HG03442 (cell line): ENCODE data around the gene DDX20.

Experiments
- ATAC-seq: cut with Tn5 transposase; IDR thresholded peaks from one replicate; pipeline ENCODE4 v1.9.1; 2021; ENCODE audit warnings: mild to moderate bottlenecking, moderate library complexity; ENCODE audit not compliant: unreplicated experiment

Gene DDX20

GRCh38 chr1:111746614-111746999 lies 9.1 kb upstream of the DDX20 start:
- ATAC-seq, result no peak

DNA sequence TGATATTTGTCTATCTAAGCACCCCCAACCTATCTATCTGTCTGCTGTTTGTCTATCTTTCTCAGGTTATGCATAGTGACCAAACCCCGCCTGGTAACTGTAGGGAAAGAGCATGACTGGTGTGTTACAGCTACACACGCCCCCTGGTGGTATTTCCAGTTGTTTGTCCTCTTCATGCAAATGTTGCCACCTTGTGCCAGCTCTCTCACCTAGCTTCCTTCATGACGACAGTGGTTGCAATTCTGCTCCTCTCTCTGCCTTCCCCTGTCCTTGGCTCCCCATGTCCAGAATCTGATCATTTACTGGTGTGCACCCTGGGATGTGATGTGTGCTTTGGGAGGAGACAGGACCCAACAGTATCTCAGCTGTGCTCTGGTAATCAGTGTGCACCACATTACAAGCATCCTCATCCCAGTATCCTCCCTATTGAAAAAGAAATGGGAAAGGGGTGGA lies 8.4 kb upstream of the DDX20 start:
- no peak for ATAC-seq

DNA sequence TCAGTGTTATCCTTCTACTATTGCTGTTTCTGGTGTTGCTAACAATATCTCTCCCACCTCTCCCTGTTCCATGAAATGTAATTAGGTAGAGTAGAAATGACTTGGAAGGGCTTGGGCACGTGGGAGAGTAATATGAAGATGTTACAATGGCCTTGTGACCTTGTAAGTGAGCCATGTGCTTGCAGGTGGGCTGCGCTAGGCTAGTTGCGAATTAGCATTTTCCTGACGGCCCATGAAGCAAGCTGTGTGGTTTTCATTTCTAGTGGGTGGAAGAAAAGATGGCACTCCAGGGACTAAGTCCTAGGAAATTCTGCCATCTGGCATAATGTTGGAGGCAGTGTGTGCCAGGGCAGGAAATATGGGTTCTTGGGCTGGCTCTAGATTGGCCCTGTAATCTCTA lies 7.8 kb upstream of the DDX20 start:
- no peak for ATAC-seq

GRCh38 chr1:111749628-111750027 lies 6.1 kb upstream of the DDX20 start:
- ATAC-seq, result no peak

- no peak for ATAC-seq
Observed at GRCh38 chr1:111750856-111751255, 4.8 kb upstream of the DDX20 start.

GRCh38 chr1:111751906-111752575 lies 3.7 kb upstream of the DDX20 start:
- no peak for ATAC-seq

GRCh38 chr1:111754984-111755330 lies 744 bp upstream of the DDX20 start:
- ATAC-seq, result no peak

GRCh38 chr1:111756124-111756513 lies 418 bp downstream of the DDX20 start:
- ATAC-seq, result peak; percentile 10

DNA sequence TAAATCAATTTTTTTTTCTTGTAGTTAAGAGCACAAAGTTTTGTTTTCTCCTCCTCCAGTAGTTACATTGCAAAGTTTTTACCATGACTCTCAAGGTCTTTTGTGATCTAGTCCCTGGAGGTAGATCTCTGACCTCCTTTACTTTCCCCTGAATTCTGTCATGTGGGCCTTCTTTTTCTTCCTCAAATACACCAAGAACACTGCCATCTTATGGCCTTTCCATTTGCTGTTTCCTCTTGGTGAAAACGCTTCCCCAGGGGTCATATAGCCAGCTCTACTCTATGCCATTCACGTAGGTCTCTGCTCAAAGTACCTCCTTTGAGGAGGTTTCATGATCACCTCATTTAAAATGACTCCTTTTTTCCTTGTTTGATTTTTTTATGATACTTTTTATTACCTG lies 2.7 kb downstream of the DDX20 start:
- ATAC-seq, result no peak

- no peak for ATAC-seq
Observed at GRCh38 chr1:111761717-111762116, 6.0 kb downstream of the DDX20 start.

DNA sequence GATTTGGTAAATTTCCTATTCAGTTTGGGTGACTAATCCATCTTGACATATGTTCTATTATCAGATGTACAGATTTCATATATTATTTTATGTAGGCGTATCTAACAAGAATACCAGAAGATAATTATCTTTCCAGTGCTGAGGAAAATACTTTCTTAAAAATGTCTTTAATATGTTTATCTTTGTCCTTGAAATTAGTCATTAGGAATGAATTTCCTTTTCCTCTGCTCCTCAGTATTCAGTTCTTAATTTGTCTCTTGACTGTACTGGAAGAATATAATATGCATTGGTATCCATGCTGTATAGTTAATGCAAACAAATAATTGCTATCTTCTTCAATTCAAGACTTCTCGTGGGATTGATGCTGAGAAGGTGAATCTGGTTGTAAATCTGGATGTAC lies 6.6 kb downstream of the DDX20 start:
- no peak for ATAC-seq

DNA sequence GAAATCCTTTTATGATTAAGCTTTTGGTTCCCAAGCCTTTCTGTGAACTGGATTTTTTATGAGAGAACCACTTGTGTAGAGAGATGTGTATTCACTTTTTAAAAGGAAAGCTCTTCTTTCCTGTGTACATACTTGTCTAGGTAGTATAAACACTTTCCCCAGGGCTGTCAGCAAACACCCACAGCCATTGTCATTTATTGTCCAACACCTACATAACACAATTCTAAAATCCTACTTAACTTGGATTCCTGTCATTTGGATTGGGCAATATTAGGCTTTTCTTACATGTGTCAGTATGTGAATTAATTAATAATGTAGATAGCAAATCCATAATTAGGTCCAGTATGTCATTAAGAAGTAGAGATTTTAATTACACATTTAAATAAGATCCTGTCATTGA lies 12.3 kb downstream of the DDX20 start:
- ATAC-seq, result no peak

GRCh38 chr1:111768625-111769024 lies 12.9 kb downstream of the DDX20 start:
- no peak for ATAC-seq

- no peak for ATAC-seq
Observed at GRCh38 chr1:111769517-111770146, 13.9 kb downstream of the DDX20 start.

DNA sequence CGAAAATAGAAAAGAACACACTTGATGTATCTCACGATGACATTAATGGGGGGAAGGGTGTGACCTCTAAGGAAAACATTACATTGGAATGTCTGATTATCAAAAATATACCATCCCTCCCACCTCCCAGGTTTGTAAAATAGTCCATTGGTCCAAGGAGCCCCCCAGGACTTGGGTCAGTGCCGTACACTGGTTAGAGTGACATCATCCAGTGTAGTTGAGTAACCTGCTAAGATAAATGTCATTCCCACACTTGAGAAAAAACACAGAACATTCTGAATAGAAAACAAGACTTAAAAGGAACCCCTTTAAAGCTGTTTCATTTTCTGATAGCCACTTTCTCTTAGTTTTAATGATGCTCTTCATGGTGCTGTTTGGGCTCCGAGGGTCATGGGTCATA lies 15.2 kb downstream of the DDX20 start:
- no peak for ATAC-seq

GRCh38 chr1:111775966-111776365 lies 20.3 kb downstream of the DDX20 start:
- ATAC-seq, result no peak

DNA sequence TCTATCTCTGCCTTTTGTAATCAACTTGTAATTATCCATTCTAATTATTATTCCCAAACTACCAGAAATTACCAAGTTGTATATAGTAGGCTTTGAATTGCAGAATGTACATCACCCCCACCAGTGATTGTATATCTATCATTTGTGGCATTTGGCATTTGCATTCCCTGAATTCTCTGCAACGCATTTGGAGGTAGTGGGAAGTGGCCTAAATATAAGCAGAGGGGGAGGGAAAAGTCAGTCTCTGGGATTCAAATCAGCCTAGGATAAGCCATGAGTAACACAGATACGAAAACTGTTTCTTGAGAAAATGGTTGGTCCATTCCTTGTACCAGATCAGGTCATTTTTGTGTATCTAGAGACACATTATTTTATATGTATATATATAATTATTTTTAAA lies 20.7 kb downstream of the DDX20 start:
- no peak for ATAC-seq

DNA sequence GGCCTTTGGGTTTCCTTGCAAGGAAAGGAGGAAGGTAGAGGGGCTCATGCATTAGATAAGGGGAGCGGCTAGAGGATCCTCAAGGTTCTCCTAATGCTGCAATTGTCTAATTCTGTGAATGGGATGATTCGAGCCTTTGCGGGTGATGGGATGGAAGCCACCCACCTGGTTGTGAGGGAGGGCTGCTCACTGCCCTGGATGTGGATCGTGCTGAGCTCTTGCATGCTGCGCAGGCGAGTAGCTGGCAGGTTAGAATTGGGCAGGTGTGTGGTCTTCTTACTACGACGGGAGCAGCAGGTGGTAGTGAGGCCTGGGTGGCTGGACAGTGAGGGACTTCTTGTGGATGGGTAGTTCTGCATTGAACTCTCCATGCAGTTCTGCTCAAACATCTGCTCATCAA lies 21.2 kb downstream of the DDX20 start:
- no peak for ATAC-seq

- no peak for ATAC-seq
Observed at GRCh38 chr1:111777301-111777700, 21.6 kb downstream of the DDX20 start.

GRCh38 chr1:111778066-111778465 lies 22.4 kb downstream of the DDX20 start:
- ATAC-seq, result no peak

DNA sequence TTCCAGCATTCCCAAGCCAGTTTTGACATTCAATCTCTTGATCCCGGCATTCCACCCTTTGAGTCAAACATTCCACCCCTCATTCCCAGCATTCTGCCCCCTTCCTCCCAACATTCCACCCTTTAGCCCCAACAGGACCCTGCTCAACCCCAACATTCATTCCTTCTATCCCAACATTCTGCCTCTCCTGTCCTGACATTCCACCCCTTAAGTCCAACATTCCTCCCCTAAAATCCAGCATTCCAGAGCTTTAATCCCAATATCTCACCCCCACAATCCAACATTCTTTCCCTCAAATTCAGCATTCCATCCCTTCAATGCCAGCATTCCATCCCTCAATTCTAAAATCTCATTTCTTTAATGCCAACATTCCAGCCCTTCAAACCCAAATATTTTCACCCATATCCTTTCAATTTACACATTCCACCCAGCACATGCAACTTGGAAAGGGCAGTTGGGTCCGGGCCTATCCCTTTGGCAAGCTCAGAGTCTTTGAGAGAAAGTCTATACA lies 22.9 kb downstream of the DDX20 start:
- ATAC-seq, result no peak

DNA sequence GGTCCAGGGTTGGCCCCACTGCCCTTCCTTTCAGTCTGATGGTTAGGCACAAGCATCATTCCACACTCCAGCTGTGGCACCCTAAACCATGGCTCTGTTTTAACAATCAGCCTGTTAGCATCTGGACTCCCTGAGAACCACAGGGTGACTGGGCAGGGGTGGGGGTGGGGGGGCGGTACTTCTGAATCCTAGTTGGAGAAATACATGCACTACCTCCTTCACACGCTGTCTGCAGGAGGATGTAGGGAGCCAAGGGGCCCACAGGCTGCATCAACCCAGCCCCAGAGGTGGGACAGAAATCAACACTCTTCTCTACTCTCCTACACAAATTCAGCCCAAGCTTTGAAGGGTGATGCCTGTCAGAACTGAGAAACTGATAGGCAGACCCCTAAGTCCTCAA lies 23.8 kb downstream of the DDX20 start:
- ATAC-seq, result no peak
